ENCODE data around the gene OLIG3. TPM values are rescaled to one million over a fixed set of nuclear protein-coding genes. Genes with fewer than 3 reads are reported as not detected.

OLIG3 gene
- total and polyA plus RNA-seq, 2 of the 8 experiments (the other 6 are each of a cell fraction or from before 2014, with no cell fraction given) = 0.60 to 1.3 TPM

- ChIA-PET CTCF (ENCODE audit: partially characterized antibody) (interaction anchor here (1.1 to 1.9 kb wide), 4 partner anchors 14 to 145 kb away, joined by 3 to 8 read pairs (median 4); no protein-coding TSS in a partner anchor), POLR2A (ENCODE audit: partially characterized antibody) (no interaction called here)
- no peak overlapping the region for H4K8ac ChIP-seq (ENCODE audit: extremely low read depth, insufficient read depth, low read length)
- no peaks in the 10 kb centered on the region; the same call in 1 of the 2 replicates for H3K23me2 ChIP-seq (ENCODE audit: low read depth, low read length)
- H3K23ac ChIP-seq (ENCODE audit: insufficient read length) = no peak overlapping the region
- H3K27me3 ChIP-seq (replicated peaks in 1 of 4; ENCODE audit: control insufficient read depth in 3 of 4, extremely low read depth in 1 of 4, insufficient read depth in 3 of 4, low read length in 3 of 4) = no peaks in the 10 kb centered on the region
- H3K4ac ChIP-seq (replicated peaks; ENCODE audit: insufficient read length, low read depth, low read length) = no peak overlapping the region
- H4K5ac ChIP-seq (ENCODE audit: insufficient read length, low read depth, low read length) = no peak overlapping the region
- no peaks in the 10 kb centered on the region for H3K4me1 ChIP-seq (replicated peaks in 1 of 4; ENCODE audit: control insufficient read depth in 3 of 4, insufficient read depth in 4 of 4, low read length in 3 of 4)
- no peak overlapping the region for H2AK5ac ChIP-seq (ENCODE audit: low read depth, low read length)
- H3K9ac ChIP-seq (replicated peaks in 1 of 4; ENCODE audit: extremely low read depth in 1 of 4, low read depth in 3 of 4, low read length in 3 of 4) = no peak overlapping the region
- no peak overlapping the region for H3K4me2 ChIP-seq (ENCODE audit: insufficient read depth in 1 of 2, low read depth in 2 of 2, low read length in 2 of 2)
- no peak overlapping the region for H2BK5ac ChIP-seq (ENCODE audit: low read depth, low read length)
- H3K18ac ChIP-seq (ENCODE audit: extremely low read depth, low read length) = no peak overlapping the region
- no peaks in the 10 kb centered on the region for H3K9me3 ChIP-seq (ENCODE audit: insufficient read depth in 2 of 2, low read depth in 1 of 2, low read length in 1 of 2)
- no peak overlapping the region for H3K14ac ChIP-seq (ENCODE audit: insufficient read length)
- H2BK12ac ChIP-seq (ENCODE audit: low read depth, low read length) = no peak overlapping the region
- no peak overlapping the region for H3K4me3 ChIP-seq (ENCODE audit: extremely low read depth in 1 of 4, insufficient read depth in 2 of 4, low read depth in 3 of 4, low read length in 4 of 4)
- FAIRE-seq = no peak
- H2BK120ac ChIP-seq (replicated peaks; ENCODE audit: low read depth, low read length) = no peak overlapping the region
- WGBS, 2 experiments (ENCODE audit: extremely low coverage in 1 of 2, insufficient coverage in 1 of 2, insufficient read length in 1 of 2, insufficient replicate concordance in 2 of 2, low coverage in 1 of 2, low lambda C conversion rate in 2 of 2, missing lambda C conversion rate in 1 of 2) = 0% methylated on average over 1 of the region's 1 CpG; no CpG with 5 or more reads in 1 of the 2 experiments
- no peaks in the 10 kb centered on the region for H3K79me1 ChIP-seq (ENCODE audit: low read depth, low read length)
- no peak for TF ChIP-seq HDAC6 (IDR thresholded peaks at IDR 0.05; ENCODE audit: low read depth, low read length)
- TF ChIP-seq RAD21 (IDR thresholded peaks at IDR 0.05 in 1 of 2, conservative IDR thresholded peaks at IDR 0.05 in 1 of 2; ENCODE audit: low read depth in 2 of 2, low read length in 2 of 2) = peak; percentile 6 to 17; a peak in 2 of 4 replicates
- peak in 2 of 3 experiments; percentile 6 to 30; a peak in 1 of 4 replicates for TF ChIP-seq CTCF (IDR thresholded peaks at IDR 0.05; ENCODE audit: control extremely low read depth in 1 of 3, insufficient read depth in 1 of 3, low read depth in 1 of 3, low read length in 3 of 3)
- no peaks in the 10 kb centered on the region for H3K79me2 ChIP-seq (ENCODE audit: control insufficient read depth in 1 of 2, insufficient read depth in 2 of 2, low read length in 2 of 2)
- no peaks in the 10 kb centered on the region for H4K20me1 ChIP-seq (replicated peaks in 1 of 2; ENCODE audit: control insufficient read depth in 1 of 2, insufficient read depth in 2 of 2, low read length in 2 of 2)
- no peaks in the 10 kb centered on the region for H3K36me3 ChIP-seq (ENCODE audit: control insufficient read depth in 2 of 4, insufficient read depth in 4 of 4, low read length in 3 of 4)
- no peak overlapping the region for H3K27ac ChIP-seq (ENCODE audit: low read depth, low read length)
- DNase-seq (ENCODE audit: low read depth in 1 of 2, low spot score in 2 of 2) = no peak
- H3K56ac ChIP-seq (replicated peaks; ENCODE audit: insufficient read length, low read depth, low read length) = no peak overlapping the region
- H2BK15ac ChIP-seq (ENCODE audit: low read length) = no peak overlapping the region
- H2AFZ ChIP-seq (ENCODE audit: low read length) = no peak overlapping the region
- no peak overlapping the region for H2BK20ac ChIP-seq (ENCODE audit: low read length)
- H4K91ac ChIP-seq (replicated peaks; ENCODE audit: insufficient read length, low read length) = no peak overlapping the region
These were observed 50.3 kb downstream of the OLIG3 start for GRCh38 chr6:137443901-137444300.
